MV-4-11 (cell line): Measurements from ENCODE around the gene WFDC6.

ENCODE experiments used
- DNase-seq: peaks from one replicate; lab custom pipeline; 2025; lab: John Stamatoyannopoulos, UW

The WFDC6 gene

GRCh38 chr20:45515147-45515913, 24.0 kb downstream of the WFDC6 start, which contains the start of gene SPINT3:
Gene SPINT3 (minus strand): TSS chr20:45515622. CDS start chr20:45515608, 14 bp downstream.
- DNase-seq = no peak

DNA sequence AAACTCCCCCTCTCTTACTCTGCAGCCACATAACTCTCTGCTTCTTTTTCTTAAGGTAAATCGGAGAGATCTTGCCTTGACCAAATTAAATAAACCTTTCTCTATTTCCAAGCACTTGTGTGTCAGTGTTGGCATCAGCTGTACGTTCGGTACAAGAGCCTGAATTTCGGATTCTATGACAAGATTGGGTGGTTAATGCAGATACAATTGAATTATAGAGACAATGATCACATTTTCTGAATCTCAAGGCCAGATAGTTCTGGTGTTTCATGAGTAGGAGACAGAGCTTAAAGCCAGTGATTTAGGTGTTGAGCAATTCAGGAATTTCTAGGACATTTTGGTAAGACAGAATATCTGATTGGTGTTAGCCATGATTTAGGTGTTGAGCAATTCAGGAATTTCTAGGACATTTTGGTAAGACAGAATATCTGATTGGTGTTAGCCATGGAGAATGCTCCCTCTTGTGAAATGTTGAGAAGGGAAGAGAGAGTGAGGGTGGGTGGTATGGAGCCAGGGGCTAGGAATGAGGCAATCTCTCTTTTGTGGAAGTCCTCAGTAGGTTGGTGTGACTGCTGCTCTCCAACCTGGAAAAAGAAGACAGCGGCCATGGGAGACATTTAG, 28.9 kb downstream of the WFDC6 start:
- no peak for DNase-seq

- no peak for DNase-seq
Measured at GRCh38 chr20:45509091-45509490, 30.2 kb downstream of the WFDC6 start.

DNA sequence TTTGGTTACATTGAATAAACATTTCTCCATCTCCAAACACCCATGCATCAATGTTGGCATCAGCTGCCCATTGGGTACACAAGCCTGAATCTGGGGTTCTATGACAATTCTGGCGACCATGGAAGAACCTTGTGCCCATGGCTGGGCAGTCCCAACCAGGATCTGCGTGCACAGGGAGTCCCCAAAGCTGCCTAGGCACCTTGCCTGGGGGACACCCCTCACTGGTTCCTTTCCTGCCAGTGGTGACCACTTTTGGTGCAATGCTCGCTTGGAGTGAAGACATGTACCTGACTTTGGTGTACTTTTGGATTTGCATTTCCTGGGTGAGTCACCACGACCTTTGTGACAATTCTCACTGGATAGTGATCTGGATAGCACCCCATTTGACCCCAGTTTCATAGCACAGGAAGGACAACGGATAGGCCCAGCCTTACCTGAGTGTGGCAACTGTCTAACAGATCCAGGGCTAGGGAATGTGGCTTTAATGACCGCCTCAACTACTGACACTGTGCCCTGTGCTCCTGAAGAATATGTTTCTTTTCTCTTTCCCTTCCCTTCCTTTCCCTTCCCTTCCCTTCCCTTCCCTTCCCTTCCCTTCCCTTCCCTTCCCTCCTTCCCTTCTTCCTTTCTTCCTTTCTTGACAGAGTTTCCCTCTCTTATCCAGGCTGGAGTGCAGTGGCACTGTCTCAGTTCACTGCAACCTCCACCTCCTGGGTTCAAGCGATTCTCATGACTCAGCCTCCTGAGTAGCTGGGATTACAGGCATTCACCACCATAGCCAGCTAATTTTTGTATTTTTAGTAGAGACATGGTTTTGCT, 31.0 kb downstream of the WFDC6 start:
- DNase-seq = no peak

GRCh38 chr20:45507011-45507820, 32.1 kb downstream of the WFDC6 start:
- DNase-seq = no peak

DNA sequence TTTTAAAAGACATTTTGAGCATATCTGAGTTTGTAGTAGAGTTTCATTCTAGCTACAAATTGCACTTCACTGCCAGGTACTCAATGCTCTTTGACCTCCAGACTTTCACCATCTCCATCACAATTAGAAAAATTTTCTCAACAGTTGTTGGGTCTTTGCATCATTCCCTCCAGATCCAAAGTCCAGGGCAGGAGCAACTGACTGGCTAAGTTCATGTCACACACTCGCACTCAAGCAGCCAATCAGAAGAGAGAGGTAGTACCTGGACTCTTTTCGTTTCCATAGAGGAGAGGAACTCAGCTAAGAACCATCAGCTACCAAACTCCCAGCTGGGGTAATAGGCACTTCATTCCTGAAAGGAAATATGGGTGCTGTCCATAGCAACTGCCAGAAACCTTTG, 32.9 kb downstream of the WFDC6 start:
- DNase-seq = no peak

- DNase-seq = no peak
Measured at GRCh38 chr20:45503403-45503802, 35.9 kb downstream of the WFDC6 start.

GRCh38 chr20:45502561-45502960, 36.7 kb downstream of the WFDC6 start:
- DNase-seq = no peak

DNA sequence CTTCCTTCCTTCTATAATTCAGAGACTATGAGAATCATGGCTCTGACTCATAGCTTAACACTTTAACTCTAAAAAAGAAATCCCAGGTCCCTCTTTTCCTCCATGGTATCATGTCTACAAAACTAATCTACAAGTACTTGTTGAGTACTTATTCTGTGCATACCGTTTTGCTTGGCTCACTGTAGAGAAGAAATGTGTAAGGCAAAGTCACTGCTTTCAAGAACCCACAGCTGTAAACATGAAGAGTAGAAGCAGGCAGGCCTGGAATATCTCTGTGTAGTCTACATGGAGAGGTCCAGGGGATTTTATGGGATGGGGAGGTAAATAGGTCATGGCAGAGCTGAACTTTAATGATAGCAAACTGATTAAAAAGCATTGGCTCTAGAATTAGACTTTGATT, 37.7 kb downstream of the WFDC6 start:
- DNase-seq = no peak

- no peak for DNase-seq
Measured at GRCh38 chr20:45500022-45500421, 39.3 kb downstream of the WFDC6 start.

DNA sequence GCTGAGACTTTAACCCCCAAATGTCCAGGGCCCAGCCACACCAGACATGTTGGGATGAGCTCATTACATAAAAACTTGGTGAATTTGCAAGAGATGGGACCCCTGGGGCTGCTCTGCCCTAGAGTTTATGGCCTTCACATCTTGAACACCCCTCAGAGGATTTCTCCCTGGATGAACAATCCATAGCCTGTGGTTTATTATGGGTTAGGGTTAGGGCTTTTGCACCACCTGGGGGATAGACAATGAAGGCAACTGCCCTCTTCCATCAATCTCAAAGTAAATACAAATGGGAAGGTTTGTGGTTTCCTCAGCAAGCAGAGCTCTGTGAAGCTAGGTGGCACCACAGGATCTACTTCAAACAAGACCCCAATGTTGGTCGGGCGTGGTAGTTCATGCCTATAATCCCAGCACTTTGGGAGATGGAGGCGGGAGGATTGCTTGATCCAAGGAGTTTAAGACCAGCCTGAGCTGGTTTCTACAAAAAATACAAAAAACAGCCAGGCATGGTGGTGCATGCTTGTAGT, 41.2 kb downstream of the WFDC6 start:
- no peak for DNase-seq

DNA sequence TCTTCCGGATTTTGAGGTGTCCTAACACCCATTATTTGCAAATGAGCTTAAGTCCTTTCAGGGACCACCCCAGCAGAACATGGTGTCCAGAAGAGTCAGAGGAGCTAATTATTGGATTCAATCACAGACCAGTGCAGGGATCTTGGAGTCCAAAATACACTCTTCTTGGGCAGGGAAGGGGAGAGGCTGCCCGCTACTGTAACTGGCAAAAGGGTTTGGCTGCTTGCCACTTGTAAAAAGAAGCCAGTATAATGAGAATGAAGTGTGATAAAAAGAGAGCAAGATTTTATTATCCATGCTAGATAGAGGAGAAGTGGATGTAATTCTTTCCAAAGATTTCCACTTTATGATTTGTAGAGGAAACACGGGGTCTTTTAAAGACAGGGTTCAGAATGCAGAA, 43.1 kb downstream of the WFDC6 start:
- DNase-seq = no peak

DNA sequence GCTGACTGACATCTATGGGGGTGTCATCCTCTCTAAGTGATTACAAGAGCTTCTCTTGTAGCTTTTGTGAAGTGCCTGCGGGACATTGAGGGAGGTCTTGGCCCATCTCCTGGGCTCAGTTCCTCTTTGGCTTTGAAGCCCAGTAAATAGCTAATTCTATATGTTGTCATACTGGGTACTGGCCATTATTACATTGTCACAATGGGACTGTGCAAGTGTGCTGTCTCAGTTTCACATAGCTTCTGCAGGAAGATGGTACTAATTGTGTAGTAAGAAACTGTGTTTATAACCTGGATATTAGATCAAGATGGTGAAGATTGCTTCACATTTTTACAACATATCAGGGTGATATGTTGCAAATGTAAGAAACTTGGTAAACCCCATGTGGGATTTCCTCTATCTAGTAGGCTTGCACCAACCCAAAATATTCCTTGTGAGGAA, 43.8 kb downstream of the WFDC6 start:
- DNase-seq = peak; percentile 82

GRCh38 chr20:45489083-45489531, 50.2 kb downstream of the WFDC6 start:
- DNase-seq = no peak

DNA sequence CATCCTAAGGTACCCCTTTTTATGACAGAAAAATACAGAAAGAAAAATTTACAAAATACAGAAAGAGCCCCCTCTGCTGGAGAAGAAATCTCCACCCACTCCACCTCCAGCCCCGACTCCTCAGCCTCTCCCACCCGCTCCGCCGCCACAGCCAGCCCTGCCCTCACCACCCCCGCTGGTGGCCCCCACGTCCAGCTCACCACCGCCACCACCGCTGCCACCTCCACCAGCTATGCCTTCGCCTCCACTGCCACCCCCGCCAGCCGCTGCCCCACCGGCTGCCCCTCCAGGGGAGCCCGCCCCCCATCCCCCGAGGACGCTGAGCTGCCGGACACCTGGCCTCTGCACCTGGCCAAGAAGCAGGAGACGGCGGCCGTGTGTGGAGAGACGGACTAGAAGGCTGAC, 52.0 kb downstream of the WFDC6 start:
- DNase-seq = no peak

- no peak for DNase-seq
Measured at GRCh38 chr20:45485388-45485787, 53.9 kb downstream of the WFDC6 start.

GRCh38 chr20:45484676-45485075, 54.6 kb downstream of the WFDC6 start:
- DNase-seq = no peak
